Osteoblast (primary cell): ENCODE measurements around the gene DHRS1. TPM values are rescaled to one million over a fixed set of nuclear protein-coding genes. Genes with fewer than 3 reads are reported as not detected.

ENCODE experiments used
- DNase-seq: peaks from one replicate; pipeline ENCODE4 v3.0.0; 2011; ENCODE audit warnings: low spot score, mixed read lengths; ENCODE audit not compliant: insufficient read length; ENCODE audit errors: missing footprints
- H2AFZ ChIP-seq: 2 replicates; pipeline ENCODE4 v1.6.0; 2011; ENCODE audit warnings: mild to moderate bottlenecking, low read length
- H3K27ac ChIP-seq: 2 replicates; pipeline ENCODE4 v1.5.1; 2011; ENCODE audit warnings: mild to moderate bottlenecking, low read depth, low read length, moderate library complexity
- H3K27me3 ChIP-seq: 2 replicates; pipeline ENCODE4 v1.6.0; 2012; ENCODE audit warnings: mild to moderate bottlenecking, control low read depth, inconsistent platforms, low read length, moderate library complexity; ENCODE audit not compliant: insufficient read depth
- H3K36me3 ChIP-seq: 2 replicates; pipeline ENCODE4 v1.5.1; 2011; ENCODE audit warnings: mild to moderate bottlenecking, low read length, control low read depth, moderate library complexity; ENCODE audit not compliant: insufficient read depth
- H3K4me1 ChIP-seq: 2 replicates; pipeline ENCODE4 v1.5.1; 2011; ENCODE audit warnings: mild to moderate bottlenecking, low read length, control low read depth, moderate library complexity; ENCODE audit not compliant: insufficient read depth
- H3K4me2 ChIP-seq: 2 replicates; pipeline ENCODE4 v1.6.0; 2011; ENCODE audit warnings: mild to moderate bottlenecking, low read length; ENCODE audit not compliant: insufficient read depth
- H3K4me3 ChIP-seq: fragments of 200-600 bp; sonication (generic); 3 replicates; pipeline ENCODE4 v1.5.1; 2012; ENCODE audit warnings: mild to moderate bottlenecking, low read length, inconsistent platforms; ENCODE audit not compliant: insufficient read depth
- H3K79me2 ChIP-seq: 2 replicates; pipeline ENCODE4 v1.6.0; 2012; ENCODE audit warnings: mild to moderate bottlenecking, low read length, control low read depth, inconsistent platforms; ENCODE audit not compliant: insufficient read depth
- H3K9me3 ChIP-seq: 2 replicates; pipeline ENCODE4 v1.5.1; 2011; ENCODE audit warnings: low read depth, low read length, control low read depth
- H4K20me1 ChIP-seq: 2 replicates; pipeline ENCODE4 v1.6.0; 2012; ENCODE audit warnings: mild to moderate bottlenecking, low read length, control low read depth; ENCODE audit not compliant: insufficient read depth
- total RNA-seq: library from RNA; depleted of rRNA; stranded (reverse); fragments of >200 nt; gene quantifications from 2 replicates; pipeline ENCODE4 v1.2.3, GENCODE V29; 2012
- TF ChIP-seq, protein P1 (sequence below): IDR thresholded peaks from 2 replicates; pipeline ENCODE4 v1.5.1; 2011; ENCODE audit warnings: mild to moderate bottlenecking, low read depth, low read length, moderate library complexity; ENCODE audit errors: extremely low read depth

DHRS1 gene
- total RNA-seq, 1 donor, result 9.8 TPM

DNA sequence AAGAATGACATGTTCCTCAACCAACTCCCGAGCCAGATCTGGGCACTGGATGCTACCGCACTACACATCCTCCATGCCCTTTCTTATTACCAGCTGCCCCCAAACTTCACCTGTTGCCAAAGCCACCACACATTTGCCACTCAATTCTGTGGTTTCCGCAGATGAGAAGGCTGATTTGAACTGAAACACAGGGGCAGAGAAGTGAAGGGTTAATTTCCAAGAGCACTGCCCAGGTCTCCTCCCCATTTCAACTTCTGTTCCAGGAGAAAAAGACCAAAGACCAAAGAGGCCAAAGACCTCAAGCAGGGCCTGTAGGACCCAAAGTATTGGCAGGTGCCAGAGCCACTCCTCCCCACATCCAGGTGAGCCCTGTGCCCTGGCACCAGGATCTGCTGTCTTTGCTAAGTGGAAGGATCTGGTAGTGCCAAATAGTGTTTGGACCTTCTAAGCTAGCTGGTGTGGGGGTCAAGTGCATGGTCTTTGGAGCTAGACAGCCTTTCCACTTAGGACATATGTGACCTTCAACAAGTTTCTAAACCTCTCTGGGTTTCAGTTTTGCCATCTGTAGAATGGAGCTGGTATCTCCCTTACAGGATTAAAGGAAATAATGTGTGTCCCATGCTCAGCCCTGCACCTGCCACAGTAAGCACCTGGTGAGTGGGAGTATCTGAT lies 8.0 kb downstream of the DHRS1 start:
- H3K4me3 ChIP-seq, result no peak overlapping the region
- peaks cover 2% of the 10 kb centered on the region for H3K4me1 ChIP-seq
- no peaks in the 10 kb centered on the region for H3K9me3 ChIP-seq
- H2AFZ ChIP-seq, result no peak overlapping the region
- TF ChIP-seq, protein P1, sequence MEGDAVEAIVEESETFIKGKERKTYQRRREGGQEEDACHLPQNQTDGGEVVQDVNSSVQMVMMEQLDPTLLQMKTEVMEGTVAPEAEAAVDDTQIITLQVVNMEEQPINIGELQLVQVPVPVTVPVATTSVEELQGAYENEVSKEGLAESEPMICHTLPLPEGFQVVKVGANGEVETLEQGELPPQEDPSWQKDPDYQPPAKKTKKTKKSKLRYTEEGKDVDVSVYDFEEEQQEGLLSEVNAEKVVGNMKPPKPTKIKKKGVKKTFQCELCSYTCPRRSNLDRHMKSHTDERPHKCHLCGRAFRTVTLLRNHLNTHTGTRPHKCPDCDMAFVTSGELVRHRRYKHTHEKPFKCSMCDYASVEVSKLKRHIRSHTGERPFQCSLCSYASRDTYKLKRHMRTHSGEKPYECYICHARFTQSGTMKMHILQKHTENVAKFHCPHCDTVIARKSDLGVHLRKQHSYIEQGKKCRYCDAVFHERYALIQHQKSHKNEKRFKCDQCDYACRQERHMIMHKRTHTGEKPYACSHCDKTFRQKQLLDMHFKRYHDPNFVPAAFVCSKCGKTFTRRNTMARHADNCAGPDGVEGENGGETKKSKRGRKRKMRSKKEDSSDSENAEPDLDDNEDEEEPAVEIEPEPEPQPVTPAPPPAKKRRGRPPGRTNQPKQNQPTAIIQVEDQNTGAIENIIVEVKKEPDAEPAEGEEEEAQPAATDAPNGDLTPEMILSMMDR, result no peak
- no peaks in the 10 kb centered on the region for H4K20me1 ChIP-seq
- peaks cover 45% of the 10 kb centered on the region for H3K36me3 ChIP-seq
- H3K79me2 ChIP-seq, result no peaks in the 10 kb centered on the region
- H3K27me3 ChIP-seq, result no peaks in the 10 kb centered on the region
- H3K4me2 ChIP-seq, result no peak overlapping the region
- H3K27ac ChIP-seq, result no peak overlapping the region
- no peak for DNase-seq

DNA sequence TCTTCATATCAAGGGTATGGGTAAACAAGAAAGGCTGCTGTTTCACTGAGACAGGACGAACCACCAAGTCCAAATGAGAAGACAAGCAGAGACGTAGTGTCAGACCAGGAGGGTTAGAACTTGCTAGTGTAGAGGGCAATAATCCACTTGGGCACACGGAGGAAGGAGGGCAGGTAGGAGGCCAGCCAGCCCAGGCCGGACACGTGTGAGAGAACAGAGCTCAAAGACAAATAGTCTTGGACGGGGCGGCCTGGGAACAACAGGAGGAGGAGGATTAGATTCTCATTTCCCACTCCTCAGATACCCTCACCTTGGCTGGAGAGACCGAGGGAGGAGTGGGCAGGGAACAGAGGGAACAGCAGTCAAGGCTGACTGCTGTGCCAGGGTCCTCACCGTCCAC lies 8.8 kb downstream of the DHRS1 start:
- H3K79me2 ChIP-seq, result no peaks in the 10 kb centered on the region
- H4K20me1 ChIP-seq, result no peaks in the 10 kb centered on the region
- no peak overlapping the region for H3K27ac ChIP-seq
- no peak overlapping the region for H2AFZ ChIP-seq
- H3K4me2 ChIP-seq, result no peak overlapping the region
- H3K9me3 ChIP-seq, result no peaks in the 10 kb centered on the region
- H3K4me1 ChIP-seq, result no peaks in the 10 kb centered on the region
- TF ChIP-seq, protein P1, result no peak
- H3K36me3 ChIP-seq, result peaks cover 39% of the 10 kb centered on the region
- no peaks in the 10 kb centered on the region for H3K27me3 ChIP-seq
- no peak for DNase-seq
- H3K4me3 ChIP-seq, result no peak overlapping the region

DNA sequence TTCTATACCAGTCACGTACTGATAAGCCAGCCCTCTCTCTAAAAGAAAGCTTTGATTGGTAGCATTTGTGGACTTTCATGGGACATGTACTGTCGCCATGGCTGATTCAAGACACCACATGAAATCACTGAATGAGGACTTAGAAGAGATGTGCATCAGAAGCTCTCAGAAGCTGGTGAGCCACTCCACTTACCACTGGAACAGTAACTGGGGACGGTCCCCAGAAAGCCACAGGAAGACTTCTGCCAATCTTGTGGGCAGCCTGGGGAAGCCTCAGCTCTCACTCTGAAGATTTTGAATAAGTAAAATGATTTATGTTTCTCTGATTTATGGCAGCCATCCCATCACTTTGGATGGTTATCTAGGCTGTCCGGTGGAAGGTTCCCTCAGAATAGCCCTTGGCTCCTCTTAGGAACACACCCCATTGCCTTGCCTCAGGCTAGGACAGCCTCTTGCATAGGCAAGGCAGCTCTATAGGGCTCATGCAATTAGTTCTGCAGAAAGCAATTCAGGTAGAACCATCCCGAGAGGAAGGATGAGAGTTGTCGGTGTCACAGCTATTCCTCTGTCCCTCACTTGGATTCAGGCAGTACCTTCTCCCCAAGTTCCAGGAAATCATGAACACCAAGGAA lies 9.8 kb downstream of the DHRS1 start:
- DNase-seq, result no peak
- no peak overlapping the region for H2AFZ ChIP-seq
- H3K36me3 ChIP-seq, result peaks cover 33% of the 10 kb centered on the region
- TF ChIP-seq, protein P1, result no peak
- no peak overlapping the region for H3K4me3 ChIP-seq
- no peak overlapping the region for H3K27ac ChIP-seq
- H3K4me2 ChIP-seq, result no peak overlapping the region
- no peaks in the 10 kb centered on the region for H3K79me2 ChIP-seq
- no peaks in the 10 kb centered on the region for H3K4me1 ChIP-seq
- H4K20me1 ChIP-seq, result no peaks in the 10 kb centered on the region
- H3K9me3 ChIP-seq, result no peaks in the 10 kb centered on the region
- H3K27me3 ChIP-seq, result no peaks in the 10 kb centered on the region

DNA sequence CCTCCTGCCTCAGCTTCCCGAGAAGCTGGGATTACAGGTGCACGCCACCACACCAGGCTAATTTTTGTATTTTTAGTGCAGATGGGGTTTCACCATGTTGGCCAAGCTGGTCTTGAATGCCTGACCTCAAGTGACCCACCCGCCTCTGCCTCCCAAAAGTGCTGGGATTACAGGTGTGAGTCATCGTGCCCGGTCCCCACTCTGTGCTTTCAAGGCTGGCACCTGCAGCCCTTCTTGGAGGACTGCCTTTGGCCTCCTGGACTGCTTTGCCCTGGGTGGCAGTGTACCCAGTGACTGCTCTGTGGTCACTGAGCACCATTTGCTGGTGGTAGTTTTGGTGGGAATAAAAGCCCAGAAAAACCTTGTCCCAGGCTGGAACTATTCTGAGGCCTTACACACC lies 12.6 kb downstream of the DHRS1 start:
- H3K27me3 ChIP-seq, result no peaks in the 10 kb centered on the region
- no peaks in the 10 kb centered on the region for H3K9me3 ChIP-seq
- no peak overlapping the region for H3K4me2 ChIP-seq
- no peak overlapping the region for H3K27ac ChIP-seq
- H3K36me3 ChIP-seq, result peaks cover 22% of the 10 kb centered on the region
- no peak for DNase-seq
- H3K4me1 ChIP-seq, result no peaks in the 10 kb centered on the region
- H3K79me2 ChIP-seq, result no peaks in the 10 kb centered on the region
- no peak overlapping the region for H2AFZ ChIP-seq
- H3K4me3 ChIP-seq, result no peak overlapping the region
- H4K20me1 ChIP-seq, result no peaks in the 10 kb centered on the region
- TF ChIP-seq, protein P1, result no peak
